CD4-positive, CD25-positive, alpha-beta regulatory T cell (primary cell): ENCODE results near the gene LINC00632. TPM values are rescaled to one million over a fixed set of nuclear protein-coding genes. Genes with fewer than 3 reads are reported as not detected.
"Not testable (repeated sequence)": the region's sequence is repeated elsewhere in the genome, so short reads cannot be mapped to it uniquely, and the experiment has no call there.

Experiments
- ATAC-seq, 2 donors: fragments of 150-1000 bp; cut with Tn5 transposase; one replicate each; pipeline ENCODE4 v1.10.0; 2021; ENCODE audit warnings: low read depth in 2 of 2, moderate number of reproducible peaks in 2 of 2, moderate library complexity in 1 of 2
- DNase-seq, 3 donors: peaks; one replicate each; pipeline versions ENCODE4 v3.0.0 to v3.0.0-alpha.2; 2012 to 2022; ENCODE audit warnings: mixed read lengths in 1 of 3
- H3K27ac ChIP-seq: one replicate; pipeline ENCODE4 v1.7.0; 2013; ENCODE audit warnings: mild to moderate bottlenecking, low read length; ENCODE audit not compliant: insufficient read depth, poor library complexity, severe bottlenecking
- H3K27me3 ChIP-seq: one replicate; pipeline ENCODE4 v1.7.0; 2013; ENCODE audit warnings: low read length; ENCODE audit not compliant: control insufficient read depth, insufficient read depth
- H3K36me3 ChIP-seq: one replicate; pipeline ENCODE4 v1.7.0; 2013; ENCODE audit warnings: mild to moderate bottlenecking, low read length, moderate library complexity; ENCODE audit not compliant: control insufficient read depth, insufficient read depth
- H3K4me1 ChIP-seq: 2 replicates; pipeline ENCODE4 v1.7.0; 2013; ENCODE audit warnings: mild to moderate bottlenecking, low read length; ENCODE audit not compliant: insufficient read depth, control insufficient read depth, poor library complexity, severe bottlenecking
- H3K4me3 ChIP-seq: one replicate; pipeline ENCODE4 v1.7.0; 2013; ENCODE audit warnings: low read depth, mild to moderate bottlenecking, low read length, moderate library complexity
- H3K9me3 ChIP-seq, 2 experiments: 1 replicate in 1 of 2; 2 replicates in 1 of 2; pipeline ENCODE4 v1.7.0; 2013; ENCODE audit warnings: low read length in 2 of 2, mild to moderate bottlenecking in 1 of 2, moderate library complexity in 1 of 2; ENCODE audit not compliant: control insufficient read depth in 2 of 2
- H3K27ac Mint-ChIP-seq, 3 donors: one replicate each; pipeline ENCODE4 v1.8.0; 2020 to 2022; ENCODE audit warnings: mild to moderate bottlenecking in 3 of 3, mixed read lengths in 3 of 3, moderate library complexity in 2 of 3
- H3K27me3 Mint-ChIP-seq: one replicate; pipeline ENCODE4 v1.8.0; 2022; ENCODE audit warnings: mild to moderate bottlenecking, mixed read lengths
- H3K36me3 Mint-ChIP-seq: one replicate; pipeline ENCODE4 v1.8.0; 2020; ENCODE audit warnings: mixed read lengths
- H3K4me1 Mint-ChIP-seq, 4 donors: one replicate each; pipeline ENCODE4 v1.8.0; 2020 to 2022; ENCODE audit warnings: mixed read lengths in 4 of 4, mild to moderate bottlenecking in 1 of 4
- H3K4me3 Mint-ChIP-seq, 4 donors: one replicate each; pipeline ENCODE4 v1.8.0; 2020 to 2022; ENCODE audit warnings: mild to moderate bottlenecking in 4 of 4, mixed read lengths in 4 of 4, moderate library complexity in 3 of 4
- H3K9me3 Mint-ChIP-seq, 7 donors: one replicate each; pipeline ENCODE4 v1.8.0; 2020 to 2022; ENCODE audit warnings: mixed read lengths in 7 of 7, mild to moderate bottlenecking in 3 of 7, moderate library complexity in 2 of 7
- polyA plus RNA-seq, 4 donors: library from polyadenylated mRNA; unstranded; fragments of 300-500 nt; fragmentation: Illumina TruSeq; gene quantifications; one replicate each; pipeline ENCODE4 v1.2.3, GENCODE V29; 2021
- total RNA-seq: library from RNA; stranded (reverse); gene quantifications from one replicate; pipeline ENCODE4 v1.2.3, GENCODE V29; 2022

Gene LINC00632
- total RNA-seq (0.54 TPM), polyA plus RNA-seq (not detected)

GRCh38 chrX:140709421-140709846 is at the start of gene LINC00632:
Gene LINC00632, plus strand, starts transcription at chrX:140709759.
- Mint-ChIP-seq H3K9me3 (peaks cover 0 to 2% (median 0%) of the 10 kb centered on the region in 7 donors), H3K27me3 (no peaks in the 10 kb centered on the region), H3K36me3 (no peaks in the 10 kb centered on the region), H3K4me3 (no peak within 1 kb of the TSS), H3K4me1 (no peaks in the 10 kb centered on the region), H3K27ac (no peak within 1 kb of the TSS)
- ATAC-seq (no peak), DNase-seq (no peak)
- H3K36me3 ChIP-seq: no peaks in the 10 kb centered on the region
- no peak within 1 kb of the TSS for H3K27ac ChIP-seq
- no peaks in the 10 kb centered on the region for H3K27me3 ChIP-seq
- H3K9me3 ChIP-seq: no peaks in the 10 kb centered on the region
- no peaks in the 10 kb centered on the region for H3K4me1 ChIP-seq
- no peak within 1 kb of the TSS for H3K4me3 ChIP-seq

- no peaks in the 10 kb centered on the region for H3K4me1 Mint-ChIP-seq
- H3K27ac Mint-ChIP-seq: no peak overlapping the region
- H3K9me3 Mint-ChIP-seq: no peaks in the 10 kb centered on the region
- no peak for DNase-seq
- no peaks in the 10 kb centered on the region for H3K4me1 ChIP-seq
- no peak overlapping the region for H3K4me3 ChIP-seq
- no peaks in the 10 kb centered on the region for H3K9me3 ChIP-seq
- ATAC-seq: no peak
- H3K4me3 Mint-ChIP-seq: no peak overlapping the region
- no peak overlapping the region for H3K27ac ChIP-seq
- no peaks in the 10 kb centered on the region for H3K27me3 ChIP-seq
- H3K36me3 Mint-ChIP-seq: no peaks in the 10 kb centered on the region
- H3K27me3 Mint-ChIP-seq: no peaks in the 10 kb centered on the region
- no peaks in the 10 kb centered on the region for H3K36me3 ChIP-seq
Measured at GRCh38 chrX:140661643-140662042, 47.9 kb upstream of the LINC00632 start.

- no peak for ATAC-seq
- H3K9me3 ChIP-seq: no peaks in the 10 kb centered on the region
- H3K36me3 ChIP-seq: no peaks in the 10 kb centered on the region
- H3K27ac ChIP-seq: no peak overlapping the region
- no peak overlapping the region for H3K27ac Mint-ChIP-seq
- no peak overlapping the region for H3K4me3 Mint-ChIP-seq
- H3K36me3 Mint-ChIP-seq: no peaks in the 10 kb centered on the region
- no peak for DNase-seq
- no peaks in the 10 kb centered on the region for H3K4me1 ChIP-seq
- H3K9me3 Mint-ChIP-seq: no peaks in the 10 kb centered on the region
- H3K4me1 Mint-ChIP-seq: no peaks in the 10 kb centered on the region
- H3K4me3 ChIP-seq: no peak overlapping the region
- H3K27me3 ChIP-seq: no peaks in the 10 kb centered on the region
- H3K27me3 Mint-ChIP-seq: no peaks in the 10 kb centered on the region
Measured at GRCh38 chrX:140664939-140665338, 44.6 kb upstream of the LINC00632 start.

- peaks cover 0 to 2% (median 0%) of the 10 kb centered on the region in 7 donors for H3K9me3 Mint-ChIP-seq
- no peaks in the 10 kb centered on the region for H3K36me3 Mint-ChIP-seq
- no peaks in the 10 kb centered on the region for H3K4me1 Mint-ChIP-seq
- Histone ChIP-seq H3K9me3 (no peaks in the 10 kb centered on the region), H3K27me3 (no peaks in the 10 kb centered on the region), H3K4me3 (no peak overlapping the region), H3K4me1 (no peaks in the 10 kb centered on the region), H3K36me3 (no peaks in the 10 kb centered on the region), H3K27ac (no peak overlapping the region)
- no peak overlapping the region for H3K4me3 Mint-ChIP-seq
- H3K27ac Mint-ChIP-seq: no peak overlapping the region
- DNase-seq (no peak), ATAC-seq (no peak)
- no peaks in the 10 kb centered on the region for H3K27me3 Mint-ChIP-seq
Measured at GRCh38 chrX:140672840-140673731, 36.5 kb upstream of the LINC00632 start.

GRCh38 chrX:140687706-140688105 is 21.9 kb upstream of the LINC00632 start:
- Mint-ChIP-seq H3K4me1 (no peaks in the 10 kb centered on the region), H3K36me3 (no peaks in the 10 kb centered on the region), H3K9me3 (peaks cover 0 to 12% (median 1%) of the 10 kb centered on the region in 7 donors), H3K27me3 (no peaks in the 10 kb centered on the region), H3K4me3 (no peak overlapping the region), H3K27ac (no peak overlapping the region)
- Histone ChIP-seq H3K27ac (no peak overlapping the region), H3K36me3 (no peaks in the 10 kb centered on the region), H3K9me3 (no peaks in the 10 kb centered on the region), H3K4me1 (no peaks in the 10 kb centered on the region), H3K4me3 (no peak overlapping the region), H3K27me3 (no peaks in the 10 kb centered on the region)
- ATAC-seq: no peak
- DNase-seq: no peak

GRCh38 chrX:140691596-140691995 is 18.0 kb upstream of the LINC00632 start:
- ATAC-seq, H3K9me3 Mint-ChIP-seq, H3K4me3 Mint-ChIP-seq, H3K27me3 ChIP-seq, H3K27ac Mint-ChIP-seq, H3K27me3 Mint-ChIP-seq, H3K27ac ChIP-seq, H3K36me3 Mint-ChIP-seq, DNase-seq, H3K4me3 ChIP-seq, H3K36me3 ChIP-seq, H3K4me1 Mint-ChIP-seq, H3K9me3 ChIP-seq, H3K4me1 ChIP-seq: not testable (repeated sequence)

DNA sequence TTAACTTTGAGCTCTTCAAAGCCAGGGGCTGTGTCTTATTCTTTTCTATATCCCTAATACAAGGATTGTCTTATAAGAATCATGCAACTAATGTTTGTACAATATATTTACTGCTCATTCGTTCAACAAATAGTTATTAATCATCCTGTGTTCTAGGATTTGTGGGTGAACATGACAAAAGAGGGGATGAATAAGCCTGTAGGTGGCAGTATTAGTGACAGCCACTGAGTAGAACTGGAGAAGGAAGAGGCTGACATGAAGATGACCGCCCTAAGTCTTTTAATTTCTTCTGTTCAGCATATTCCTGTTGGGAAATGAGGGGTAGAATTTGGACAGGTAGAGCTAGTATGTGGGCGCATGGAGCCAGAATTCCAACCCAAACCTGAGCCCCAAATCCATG is 11.9 kb upstream of the LINC00632 start:
- no peak for ATAC-seq
- H3K27ac Mint-ChIP-seq: no peak overlapping the region
- H3K4me3 Mint-ChIP-seq: no peak overlapping the region

GRCh38 chrX:140701480-140701879 is 8.1 kb upstream of the LINC00632 start:
- no peaks in the 10 kb centered on the region for H3K27me3 Mint-ChIP-seq
- no peak overlapping the region for H3K27ac ChIP-seq
- H3K4me1 Mint-ChIP-seq: no peaks in the 10 kb centered on the region
- H3K4me3 ChIP-seq: no peak overlapping the region
- no peak for ATAC-seq
- no peaks in the 10 kb centered on the region for H3K4me1 ChIP-seq
- H3K9me3 Mint-ChIP-seq: peaks cover 0 to 2% (median 0%) of the 10 kb centered on the region in 7 donors
- H3K27me3 ChIP-seq: no peaks in the 10 kb centered on the region
- no peak for DNase-seq
- no peaks in the 10 kb centered on the region for H3K9me3 ChIP-seq
- no peak overlapping the region for H3K4me3 Mint-ChIP-seq
- H3K27ac Mint-ChIP-seq: no peak overlapping the region
- H3K36me3 ChIP-seq: no peaks in the 10 kb centered on the region
- H3K36me3 Mint-ChIP-seq: no peaks in the 10 kb centered on the region

More for the DNA sequence above, 11.9 kb upstream of the LINC00632 start:
- H3K27ac ChIP-seq: no peak overlapping the region
- no peaks in the 10 kb centered on the region for H3K27me3 ChIP-seq
- no peaks in the 10 kb centered on the region for H3K4me1 Mint-ChIP-seq
- H3K36me3 Mint-ChIP-seq: no peaks in the 10 kb centered on the region
- H3K4me3 ChIP-seq: no peak overlapping the region
- H3K36me3 ChIP-seq: no peaks in the 10 kb centered on the region
- H3K9me3 Mint-ChIP-seq: peaks cover 0 to 1% (median 0%) of the 10 kb centered on the region in 7 donors
- no peaks in the 10 kb centered on the region for H3K9me3 ChIP-seq
- H3K4me1 ChIP-seq: no peaks in the 10 kb centered on the region
- H3K27me3 Mint-ChIP-seq: no peaks in the 10 kb centered on the region
- DNase-seq: no peak
